A673 (cell line): ENCODE data around the gene ACTL7A. TPM values are rescaled to one million over a fixed set of nuclear protein-coding genes. Genes with fewer than 3 reads are reported as not detected.

Source experiments
- Bru-seq: library from RNA; stranded (reverse); fragments of 400-500 nt; gene quantifications from one replicate; lab custom pipeline; 2021; lab: Mats Ljungman, UMichigan
- BruChase-seq, 2 experiments: library from RNA; stranded (reverse); fragments of 400-500 nt; gene quantifications; one replicate each; lab custom pipeline; 2021; lab: Mats Ljungman, UMichigan
- BruUV-seq: library from RNA; stranded (reverse); fragments of 400-500 nt; replicated peaks from 2 replicates; lab custom pipeline; 2021; lab: Mats Ljungman, UMichigan
- CTCF ChIA-PET: fragments of 300-600 bp; sonication (Branson Sonifier 250); formaldehyde crosslinking; loops from one replicate; lab custom pipeline; 2022; ENCODE audit warnings: antibody characterized with exemption; lab: Charles Lee
- POLR2A ChIA-PET: fragments of 300-600 bp; sonication (Branson Sonifier 250); formaldehyde crosslinking; loops from one replicate; lab custom pipeline; 2022; ENCODE audit warnings: antibody characterized with exemption; ENCODE audit not compliant: low non-redundant PET; lab: Charles Lee
- DNase-seq: peaks from one replicate; pipeline ENCODE4 v3.0.0-alpha.2; 2015; ENCODE audit warnings: low spot score
- H3K27ac ChIP-seq: fragments of 200-600 bp; sonication (generic); 2 replicates; pipeline ENCODE4 v1.5.1; 2016; ENCODE audit warnings: mixed run types, low read depth, mild to moderate bottlenecking, mixed read lengths, antibody characterized with exemption, low read length; ENCODE audit not compliant: poor library complexity, severe bottlenecking
- H3K27me3 ChIP-seq: fragments of 200-600 bp; sonication (generic); replicated peaks from 2 replicates; pipeline ENCODE4 v1.6.1; 2017; ENCODE audit warnings: mixed run types, low read depth, mild to moderate bottlenecking, mixed read lengths, antibody characterized with exemption, low read length; ENCODE audit not compliant: insufficient read depth, poor library complexity
- H3K36me3 ChIP-seq: fragments of 200-600 bp; sonication (generic); 2 replicates; pipeline ENCODE4 v1.6.1; 2016; ENCODE audit warnings: mixed run types, mild to moderate bottlenecking, mixed read lengths, antibody characterized with exemption, low read length; ENCODE audit not compliant: insufficient read depth, poor library complexity, severe bottlenecking
- H3K4me1 ChIP-seq: fragments of 200-600 bp; sonication (generic); 2 replicates; pipeline ENCODE4 v1.6.1; 2017; ENCODE audit warnings: mixed run types, mild to moderate bottlenecking, mixed read lengths, antibody characterized with exemption, low read length; ENCODE audit not compliant: insufficient read depth, poor library complexity, severe bottlenecking
- H3K4me3 ChIP-seq: fragments of 200-600 bp; sonication (generic); 2 replicates; pipeline ENCODE4 v1.5.1; 2016; ENCODE audit warnings: low read depth, mixed run types, mild to moderate bottlenecking, mixed read lengths, low read length; ENCODE audit not compliant: poor library complexity, severe bottlenecking
- H3K9me3 ChIP-seq: fragments of 200-600 bp; sonication (generic); 2 replicates; pipeline ENCODE4 v1.6.1; 2016; ENCODE audit warnings: mixed run types, low read depth, mild to moderate bottlenecking, mixed read lengths, antibody characterized with exemption, low read length; ENCODE audit not compliant: poor library complexity, severe bottlenecking
- CTCF ChIP-seq: fragments of 300-800, 200-600 bp; sonication (generic); conservative IDR thresholded peaks from 2 replicates; pipeline ENCODE4 v1.5.1; 2017; ENCODE audit warnings: low read depth, mild to moderate bottlenecking, antibody characterized with exemption, low read length, moderate library complexity, mixed read lengths
- EZH2 ChIP-seq: fragments of 200-600 bp; sonication (generic); IDR thresholded peaks from 2 replicates; pipeline ENCODE4 v1.6.1; 2017; ENCODE audit warnings: borderline replicate concordance, low read depth, mild to moderate bottlenecking, mixed read lengths, antibody characterized with exemption, low read length; ENCODE audit not compliant: poor library complexity, severe bottlenecking
- intact Hi-C: fragments of 100-400 bp; cut with micrococcal nuclease; formaldehyde crosslinking; loops from one replicate; pipeline ENCODE4 v1.10.0; 2022; ENCODE audit not compliant: unreplicated experiment
- long read RNA-seq: library from polyadenylated mRNA; stranded (forward); transcript quantifications from one replicate; pipeline ENCODE4 v2.0.0, GENCODE V29; 2022
- total RNA-seq: library from RNA; stranded (reverse); gene quantifications from 2 replicates; pipeline ENCODE4 v1.2.3, GENCODE V29; 2021

Gene ACTL7A
- total RNA-seq, result not detected in 2 replicates
- not detected for Bru-seq, nascent RNA
- BruChase-seq, experiment 1, labeled RNA remaining after a 2-hour chase, result not detected
- BruChase-seq, experiment 2, labeled RNA remaining after a 6-hour chase, result not detected
- long read RNA-seq, result 0 reads

- DNase-seq, result no peak
- no TSS peak for BruUV-seq
- TF ChIP-seq CTCF (no peak), EZH2 (no peak)
- Histone ChIP-seq H3K4me3 (no peak within 1 kb of the TSS), H3K9me3 (no peaks in the 10 kb centered on the region), H3K4me1 (no peaks in the 10 kb centered on the region), H3K27me3 (no peaks in the 10 kb centered on the region), H3K27ac (no peak within 1 kb of the TSS), H3K36me3 (no peaks in the 10 kb centered on the region)
- intact Hi-C loops, result no loop called here
- ChIA-PET POLR2A (no interaction called here), CTCF (no interaction called here)
Measured at GRCh38 chr9:108861997-108862396, at the start of gene ACTL7A. Gene ACTL7A, plus strand, starts transcription at chr9:108862266. Its CDS starts 57 bp downstream, at chr9:108862323.

- BruUV-seq, result no TSS peak
Measured at GRCh38 chr9:108812396-108813025, 49.6 kb upstream of the ACTL7A start.

GRCh38 chr9:108813951-108814601, 48.0 kb upstream of the ACTL7A start:
- no peak overlapping the region for H3K4me3 ChIP-seq
- no peaks in the 10 kb centered on the region for H3K9me3 ChIP-seq
- DNase-seq, result peak; percentile 61
- ChIA-PET POLR2A (no interaction called here), CTCF (no interaction called here)
- no peak overlapping the region for H3K27ac ChIP-seq
- no TSS peak for BruUV-seq
- intact Hi-C loops, result loop anchor here (5.0 kb wide), 1 partner anchor 337 kb away; no protein-coding TSS in a partner anchor
- H3K4me1 ChIP-seq, result peaks cover 7% of the 10 kb centered on the region
- H3K27me3 ChIP-seq, result no peaks in the 10 kb centered on the region
- no peaks in the 10 kb centered on the region for H3K36me3 ChIP-seq
- peak; percentile 54 for TF ChIP-seq CTCF
- TF ChIP-seq EZH2, result no peak

More at GRCh38 chr9:108812396-108813025, 49.6 kb upstream of the ACTL7A start:
- DNase-seq, result peak; percentile 14
- H3K9me3 ChIP-seq, result no peaks in the 10 kb centered on the region
- no peaks in the 10 kb centered on the region for H3K36me3 ChIP-seq
- H3K4me1 ChIP-seq, result peaks cover 7% of the 10 kb centered on the region
- H3K27me3 ChIP-seq, result no peaks in the 10 kb centered on the region
- ChIA-PET POLR2A (no interaction called here), CTCF (no interaction called here)
- H3K27ac ChIP-seq, result no peak overlapping the region
- intact Hi-C loops, result loop anchor here (5.0 kb wide), 1 partner anchor 335 kb away; no protein-coding TSS in a partner anchor
- no peak for TF ChIP-seq EZH2
- TF ChIP-seq CTCF, result no peak
- no peak overlapping the region for H3K4me3 ChIP-seq
